Measurements from ENCODE around the gene NSUN3. TPM values are rescaled to one million over a fixed set of nuclear protein-coding genes. Genes with fewer than 3 reads are reported as not detected.
A peak's percentile ranks its signal among the peaks of the same experiment; 100 is the strongest.

Gene NSUN3
- 10.1 TPM for total RNA-seq
- polyA plus RNA-seq (ENCODE audit: insufficient read depth in 1 of 8, insufficient read length in 8 of 8, low replicate concordance in 1 of 8), result 1 to 10 TPM; 5.8 to 9.1 (median 6.6) TPM
- long read RNA-seq, donor 1, result 0 reads
- long read RNA-seq, donor 2, result 0 reads
- long read RNA-seq, donor 3, partial matches to known transcripts, result 0 of 1 reads
- long read RNA-seq, donor 3, other reads (novel, unspliced or antisense), result 0 of 1 reads
- long read RNA-seq, donor 4, result 0 reads
- long read RNA-seq, donor 5, transcript NSUN3-201 (6 exons, 3,289 nt), result major isoform, 5 of 5 reads
- long read RNA-seq, donor 5, partial matches to known transcripts, result 0 of 5 reads
- long read RNA-seq, donor 5, other reads (novel, unspliced or antisense), result 0 of 5 reads
- long read RNA-seq, donor 6, partial matches to known transcripts, result 0 of 3 reads
- long read RNA-seq, donor 6, other reads (novel, unspliced or antisense), result 0 of 3 reads
- long read RNA-seq, donor 7, partial matches to known transcripts, result 0 of 3 reads
- long read RNA-seq, donor 7, other reads (novel, unspliced or antisense), result 0 of 3 reads
- long read RNA-seq, donor 8, result 0 reads
- long read RNA-seq, donor 9, partial matches to known transcripts, result 0 of 1 reads
- long read RNA-seq, donor 9, other reads (novel, unspliced or antisense), result 0 of 1 reads
- long read RNA-seq, donor 10, partial matches to known transcripts, result 0 of 5 reads
- long read RNA-seq, donor 10, other reads (novel, unspliced or antisense), result 0 of 5 reads
- long read RNA-seq, donor 11, partial matches to known transcripts, result 0 of 4 reads
- long read RNA-seq, donor 11, other reads (novel, unspliced or antisense), result 0 of 4 reads

GRCh38 chr3:94062513-94063404 lies at the start of gene NSUN3, which contains the start of gene DHFR2:
NSUN3 (plus strand) TSS chr3:94063061; CDS start chr3:94063127, 66 bp downstream.
DHFR2 (minus strand) TSS chr3:94062916; CDS start chr3:94061511, 1,405 bp downstream.
- H3K36me3 ChIP-seq (ENCODE audit: control insufficient read depth, insufficient read depth, low read length), result peaks cover 16% of the 10 kb centered on the region
- peaks cover 3% of the 10 kb centered on the region for H3K4me1 ChIP-seq (ENCODE audit: control insufficient read depth, insufficient read depth, low read length)
- H3K27ac ChIP-seq (ENCODE audit: low read length), result peak within 1 kb of the TSS; percentile 97
- peak within 1 kb of the TSS; percentile 66 for H3K4me3 ChIP-seq (ENCODE audit: low read length)
- WGBS (ENCODE audit: insufficient coverage), result under 1% methylated on average over 47 of the region's 52 CpGs
- DNase-seq, result peak; percentile 100
- H3K9me3 ChIP-seq (replicated peaks; ENCODE audit: control insufficient read depth, low read depth, low read length), result no peaks in the 10 kb centered on the region
- H3K27me3 ChIP-seq (ENCODE audit: control insufficient read depth, insufficient read depth, low read length), result no peaks in the 10 kb centered on the region

- H3K4me1 ChIP-seq (ENCODE audit: control insufficient read depth, insufficient read depth, low read length), result no peaks in the 10 kb centered on the region
- H3K36me3 ChIP-seq (ENCODE audit: control insufficient read depth, insufficient read depth, low read length), result no peaks in the 10 kb centered on the region
- H3K27ac ChIP-seq (ENCODE audit: low read length), result no peak overlapping the region
- no peak overlapping the region for H3K4me3 ChIP-seq (ENCODE audit: low read length)
- no peaks in the 10 kb centered on the region for H3K27me3 ChIP-seq (ENCODE audit: control insufficient read depth, insufficient read depth, low read length)
- H3K9me3 ChIP-seq (replicated peaks; ENCODE audit: control insufficient read depth, low read depth, low read length), result no peaks in the 10 kb centered on the region
- WGBS (ENCODE audit: insufficient coverage), result no CpG with 5 or more reads among the region's 1 CpG
- DNase-seq, result no peak
Observed at GRCh38 chr3:94015025-94015424, 47.8 kb upstream of the NSUN3 start.

DNA sequence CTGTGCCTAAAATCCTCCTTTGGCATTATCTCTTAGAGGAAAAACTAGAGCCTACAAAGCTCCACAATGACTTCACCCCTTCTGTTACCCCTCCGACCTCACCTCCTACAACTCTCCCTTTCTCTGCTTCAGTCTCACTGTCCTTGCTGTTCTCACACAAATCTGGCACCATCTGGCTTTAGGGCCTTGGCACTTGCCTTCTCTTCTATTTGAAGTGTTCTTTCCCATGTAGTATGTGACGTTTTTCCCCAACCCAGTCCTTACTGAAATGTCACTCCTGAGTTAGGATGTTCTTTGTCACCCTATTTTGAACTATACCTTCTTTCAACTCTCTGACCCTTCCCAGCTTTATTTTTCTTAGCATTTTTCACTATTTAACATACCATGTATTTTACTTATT lies 43.2 kb upstream of the NSUN3 start:
- Histone ChIP-seq H3K27ac (ENCODE audit: low read length) (no peak overlapping the region), H3K36me3 (ENCODE audit: control insufficient read depth, insufficient read depth, low read length) (no peaks in the 10 kb centered on the region), H3K4me3 (ENCODE audit: low read length) (no peak overlapping the region), H3K4me1 (ENCODE audit: control insufficient read depth, insufficient read depth, low read length) (no peaks in the 10 kb centered on the region), H3K27me3 (ENCODE audit: control insufficient read depth, insufficient read depth, low read length) (no peaks in the 10 kb centered on the region), H3K9me3 (replicated peaks; ENCODE audit: control insufficient read depth, low read depth, low read length) (no peaks in the 10 kb centered on the region)
- WGBS (ENCODE audit: insufficient coverage), result 80% methylated on average over 1 of the region's 2 CpGs
- DNase-seq, result no peak

GRCh38 chr3:94020293-94020692 lies 42.6 kb upstream of the NSUN3 start:
- WGBS (ENCODE audit: insufficient coverage), result no CpG with 5 or more reads among the region's 3 CpGs
- Histone ChIP-seq H3K36me3 (ENCODE audit: control insufficient read depth, insufficient read depth, low read length) (no peaks in the 10 kb centered on the region), H3K27ac (ENCODE audit: low read length) (no peak overlapping the region), H3K4me3 (ENCODE audit: low read length) (no peak overlapping the region), H3K4me1 (ENCODE audit: control insufficient read depth, insufficient read depth, low read length) (no peaks in the 10 kb centered on the region), H3K9me3 (replicated peaks; ENCODE audit: control insufficient read depth, low read depth, low read length) (no peaks in the 10 kb centered on the region), H3K27me3 (ENCODE audit: control insufficient read depth, insufficient read depth, low read length) (no peaks in the 10 kb centered on the region)
- no peak for DNase-seq

DNA sequence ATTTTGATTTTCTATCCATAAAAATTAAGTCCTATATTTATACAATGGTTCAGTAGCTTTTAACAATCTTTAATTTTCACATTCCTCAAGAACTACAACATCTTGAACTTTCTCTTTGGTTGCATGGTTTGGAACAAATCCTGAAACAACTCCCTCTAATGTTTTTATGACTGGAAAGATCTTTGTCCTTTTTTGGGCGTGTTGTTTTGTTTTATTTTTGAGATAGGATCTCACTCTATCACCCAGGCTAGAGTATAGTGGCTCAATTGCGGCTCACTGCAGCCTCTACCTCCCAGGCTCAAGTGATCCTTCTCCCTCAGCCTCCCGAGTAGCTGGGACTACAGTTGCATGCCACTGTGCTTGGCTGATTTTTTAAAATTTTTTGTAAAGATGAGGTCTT lies 38.5 kb upstream of the NSUN3 start:
- peak; percentile 5 for DNase-seq
- Histone ChIP-seq H3K27ac (ENCODE audit: low read length) (no peak overlapping the region), H3K4me3 (ENCODE audit: low read length) (no peak overlapping the region), H3K4me1 (ENCODE audit: control insufficient read depth, insufficient read depth, low read length) (no peaks in the 10 kb centered on the region), H3K27me3 (ENCODE audit: control insufficient read depth, insufficient read depth, low read length) (no peaks in the 10 kb centered on the region), H3K9me3 (replicated peaks; ENCODE audit: control insufficient read depth, low read depth, low read length) (no peaks in the 10 kb centered on the region), H3K36me3 (ENCODE audit: control insufficient read depth, insufficient read depth, low read length) (no peaks in the 10 kb centered on the region)
- no CpG with 5 or more reads among the region's 3 CpGs for WGBS (ENCODE audit: insufficient coverage)

GRCh38 chr3:94026623-94027022 lies 36.2 kb upstream of the NSUN3 start:
- H3K27me3 ChIP-seq (ENCODE audit: control insufficient read depth, insufficient read depth, low read length), result no peaks in the 10 kb centered on the region
- no peak for DNase-seq
- no peak overlapping the region for H3K27ac ChIP-seq (ENCODE audit: low read length)
- H3K4me3 ChIP-seq (ENCODE audit: low read length), result no peak overlapping the region
- no peaks in the 10 kb centered on the region for H3K9me3 ChIP-seq (replicated peaks; ENCODE audit: control insufficient read depth, low read depth, low read length)
- WGBS (ENCODE audit: insufficient coverage), result no CpG with 5 or more reads among the region's 2 CpGs
- no peaks in the 10 kb centered on the region for H3K4me1 ChIP-seq (ENCODE audit: control insufficient read depth, insufficient read depth, low read length)
- no peaks in the 10 kb centered on the region for H3K36me3 ChIP-seq (ENCODE audit: control insufficient read depth, insufficient read depth, low read length)

DNA sequence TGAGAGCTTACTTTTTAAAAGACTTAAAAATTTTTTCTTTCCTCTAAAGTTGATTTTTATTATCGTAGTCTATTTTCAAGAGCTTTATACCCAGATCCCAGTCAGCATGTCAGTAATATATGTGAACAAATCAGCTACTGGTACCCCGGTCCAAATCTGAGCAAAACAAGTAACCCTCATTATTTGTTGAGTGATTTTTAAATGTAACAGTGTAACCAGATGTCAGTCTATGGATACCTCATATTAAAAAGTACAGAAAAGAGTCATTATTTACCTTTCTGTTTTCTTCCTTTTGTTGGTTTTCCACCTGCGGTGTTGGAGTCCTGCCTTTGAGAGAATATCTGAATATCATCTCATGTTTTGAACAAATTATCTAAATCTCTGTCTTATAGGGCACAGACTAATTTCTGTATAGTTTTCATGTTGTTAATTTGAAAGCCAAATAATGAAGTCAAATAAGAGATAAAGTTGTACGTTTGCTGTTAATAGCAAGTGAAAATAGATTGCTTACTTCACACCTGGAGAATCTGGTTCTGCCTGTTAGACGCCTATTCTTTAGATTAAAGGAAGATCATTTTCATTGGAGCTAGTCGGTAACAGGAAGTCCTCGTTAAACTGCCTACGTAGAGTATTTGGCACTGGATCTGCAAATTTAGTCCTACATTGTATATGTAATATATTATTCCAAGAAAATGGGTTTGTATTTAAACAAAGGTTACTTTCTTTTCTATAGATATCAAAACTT lies 34.6 kb upstream of the NSUN3 start, which contains the start of gene STX19:
Gene STX19, minus strand, starts transcription at position 505 of the 745 bp plus-strand sequence. CDS start 13,328 bp downstream, outside the sequence.
- DNase-seq, result peak; percentile 51
- Histone ChIP-seq H3K9me3 (replicated peaks; ENCODE audit: control insufficient read depth, low read depth, low read length) (no peaks in the 10 kb centered on the region), H3K4me3 (ENCODE audit: low read length) (no peak within 1 kb of the TSS), H3K4me1 (ENCODE audit: control insufficient read depth, insufficient read depth, low read length) (no peaks in the 10 kb centered on the region), H3K27me3 (ENCODE audit: control insufficient read depth, insufficient read depth, low read length) (no peaks in the 10 kb centered on the region), H3K36me3 (ENCODE audit: control insufficient read depth, insufficient read depth, low read length) (no peaks in the 10 kb centered on the region), H3K27ac (ENCODE audit: low read length) (no peak within 1 kb of the TSS)
- no CpG with 5 or more reads among the region's 8 CpGs for WGBS (ENCODE audit: insufficient coverage)

DNA sequence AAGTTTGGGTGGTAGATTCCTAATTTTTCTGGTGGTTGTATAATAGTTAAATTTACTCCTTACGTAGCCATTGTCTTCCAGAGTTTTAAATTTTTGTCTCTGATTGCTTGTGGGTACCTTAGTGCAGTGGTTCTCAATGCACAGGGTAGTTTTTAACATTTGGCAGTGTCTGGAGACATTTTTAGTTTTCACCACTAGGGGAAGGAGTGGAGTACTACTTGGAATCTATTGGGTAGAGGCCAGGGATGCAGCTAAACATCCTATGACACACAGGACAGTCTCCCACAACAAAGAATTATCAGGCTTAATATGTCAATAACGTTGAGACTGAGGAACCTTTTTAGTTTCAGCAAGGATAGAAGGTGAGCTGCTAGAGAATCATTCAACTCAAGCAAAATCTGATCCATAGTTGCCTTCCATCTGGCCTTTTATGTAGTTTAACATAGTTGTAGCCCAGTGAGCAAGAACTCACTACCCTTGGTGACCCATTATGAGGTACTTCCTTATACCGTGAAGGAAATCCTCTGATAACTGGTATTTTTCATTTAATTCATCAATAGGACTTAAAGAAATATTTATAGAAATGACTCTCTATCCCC lies 25.9 kb upstream of the NSUN3 start:
- peak; percentile 29 for DNase-seq

GRCh38 chr3:94043285-94043684 lies 19.6 kb upstream of the NSUN3 start:
- Histone ChIP-seq H3K36me3 (ENCODE audit: control insufficient read depth, insufficient read depth, low read length) (peaks cover 7% of the 10 kb centered on the region), H3K27ac (ENCODE audit: low read length) (no peak overlapping the region), H3K4me3 (ENCODE audit: low read length) (no peak overlapping the region), H3K9me3 (replicated peaks; ENCODE audit: control insufficient read depth, low read depth, low read length) (peaks cover 3% of the 10 kb centered on the region), H3K27me3 (ENCODE audit: control insufficient read depth, insufficient read depth, low read length) (no peaks in the 10 kb centered on the region), H3K4me1 (ENCODE audit: control insufficient read depth, insufficient read depth, low read length) (no peaks in the 10 kb centered on the region)
- DNase-seq, result no peak
- no CpG with 5 or more reads among the region's 1 CpG for WGBS (ENCODE audit: insufficient coverage)

More for the DNA sequence above, 25.9 kb upstream of the NSUN3 start:
- no peak overlapping the region for H3K4me3 ChIP-seq (ENCODE audit: low read length)
- H3K36me3 ChIP-seq (ENCODE audit: control insufficient read depth, insufficient read depth, low read length), result peaks cover 2% of the 10 kb centered on the region
- no peaks in the 10 kb centered on the region for H3K4me1 ChIP-seq (ENCODE audit: control insufficient read depth, insufficient read depth, low read length)
- H3K9me3 ChIP-seq (replicated peaks; ENCODE audit: control insufficient read depth, low read depth, low read length), result no peaks in the 10 kb centered on the region
- H3K27ac ChIP-seq (ENCODE audit: low read length), result no peak overlapping the region
- WGBS (ENCODE audit: insufficient coverage), result no CpG with 5 or more reads among the region's 3 CpGs
- H3K27me3 ChIP-seq (ENCODE audit: control insufficient read depth, insufficient read depth, low read length), result no peaks in the 10 kb centered on the region
